OCI-LY1 (cell line): ENCODE data around the gene C1QTNF1.

Experiments
- H2AFZ ChIP-seq: fragments of 200-600 bp; sonication (generic), shearing (Covaris generic); 2 replicates; pipeline ENCODE4 v1.6.0; 2014; ENCODE audit warnings: antibody characterized with exemption, mild to moderate bottlenecking, low read length
- H3F3A ChIP-seq: fragments of 200-600 bp; sonication (generic), shearing (Covaris generic); 2 replicates; pipeline ENCODE4 v1.6.0; 2014; ENCODE audit warnings: mild to moderate bottlenecking, antibody characterized with exemption, low read length, moderate library complexity; ENCODE audit not compliant: insufficient read depth
- H3K27ac ChIP-seq: fragments of 200-600 bp; sonication (generic); 2 replicates; pipeline ENCODE4 v1.5.1; 2014; ENCODE audit warnings: low read length, mixed run types, mild to moderate bottlenecking, low read depth; ENCODE audit not compliant: poor library complexity, severe bottlenecking
- H3K27me3 ChIP-seq: fragments of 200-600 bp; sonication (generic); 2 replicates; pipeline ENCODE4 v1.6.0; 2014; ENCODE audit warnings: antibody characterized with exemption, mild to moderate bottlenecking, low read length, moderate library complexity; ENCODE audit not compliant: insufficient read depth
- H3K36me3 ChIP-seq: fragments of 200-600 bp; sonication (generic); 2 replicates; pipeline ENCODE4 v1.6.1; 2014; ENCODE audit warnings: mild to moderate bottlenecking, antibody characterized with exemption, low read length, moderate library complexity, mixed read lengths; ENCODE audit not compliant: insufficient read depth
- H3K4me1 ChIP-seq: fragments of 200-600 bp; sonication (generic); 2 replicates; pipeline ENCODE4 v1.5.1; 2014; ENCODE audit warnings: mild to moderate bottlenecking, low read length, moderate library complexity; ENCODE audit not compliant: insufficient read depth, severe bottlenecking
- H3K4me2 ChIP-seq: fragments of 200-600 bp; sonication (generic), shearing (Covaris generic); 2 replicates; pipeline ENCODE4 v1.6.1; 2014; ENCODE audit warnings: low read length
- H3K4me3 ChIP-seq: fragments of 200-600 bp; sonication (generic); 2 replicates; pipeline ENCODE4 v1.5.1; 2014; ENCODE audit warnings: low read length, low read depth, mild to moderate bottlenecking, mixed read lengths; ENCODE audit not compliant: poor library complexity, severe bottlenecking
- H3K79me2 ChIP-seq: fragments of 200-600 bp; shearing (Covaris generic); 2 replicates; pipeline ENCODE4 v1.6.1; 2016; ENCODE audit warnings: mixed run types, low read length, mixed read lengths; ENCODE audit not compliant: insufficient read depth
- H3K9ac ChIP-seq: fragments of 200-600 bp; sonication (generic), shearing (Covaris generic); 2 replicates; pipeline ENCODE4 v1.6.1; 2014; ENCODE audit warnings: mild to moderate bottlenecking, low read length, mixed read lengths
- H3K9me2 ChIP-seq: fragments of 200-600 bp; sonication (generic), shearing (Covaris generic); 2 replicates; pipeline ENCODE4 v1.6.1; 2014; ENCODE audit warnings: low read depth, mild to moderate bottlenecking, low read length, mixed read lengths
- H3K9me3 ChIP-seq: fragments of 200-600 bp; shearing (Covaris generic); 2 replicates; pipeline ENCODE4 v1.6.1; 2014; ENCODE audit warnings: low read length, mixed read lengths
- H4K20me1 ChIP-seq: fragments of 200-600 bp; sonication (generic), shearing (Covaris generic); 2 replicates; pipeline ENCODE4 v1.6.0; 2016; ENCODE audit warnings: mild to moderate bottlenecking, low read length; ENCODE audit not compliant: insufficient read depth
- CTCF ChIP-seq: fragments of 200-600 bp; sonication (generic), shearing (Covaris generic); IDR thresholded peaks from 2 replicates; pipeline ENCODE4 v1.5.1; 2017; ENCODE audit warnings: mild to moderate bottlenecking, antibody characterized with exemption, low read length, moderate library complexity, mixed read lengths
- EZH2 ChIP-seq: fragments of 200-600 bp; sonication (generic), shearing (Covaris generic); IDR thresholded peaks from 2 replicates; pipeline ENCODE4 v1.8.0; 2017; ENCODE audit warnings: borderline replicate concordance, mixed run types, mild to moderate bottlenecking, antibody characterized with exemption, low read length, moderate library complexity, mixed read lengths

The C1QTNF1 gene

GRCh38 chr17:78995022-78995760 is 28.8 kb upstream of the C1QTNF1 start:
- H3K27me3 ChIP-seq = no peaks in the 10 kb centered on the region
- no peaks in the 10 kb centered on the region for H3K79me2 ChIP-seq
- H3K36me3 ChIP-seq = peaks cover 65% of the 10 kb centered on the region
- TF ChIP-seq CTCF = no peak
- no peak for TF ChIP-seq EZH2
- no peaks in the 10 kb centered on the region for H3K9me3 ChIP-seq
- no peak overlapping the region for H2AFZ ChIP-seq
- H3K9me2 ChIP-seq = no peaks in the 10 kb centered on the region
- H3K9ac ChIP-seq = no peak overlapping the region
- H3K4me2 ChIP-seq = no peak overlapping the region
- H3K4me3 ChIP-seq = no peak overlapping the region
- no peak overlapping the region for H3K27ac ChIP-seq
- no peaks in the 10 kb centered on the region for H4K20me1 ChIP-seq
- no peaks in the 10 kb centered on the region for H3F3A ChIP-seq
- H3K4me1 ChIP-seq = no peaks in the 10 kb centered on the region

GRCh38 chr17:78995761-78996451 is 28.1 kb upstream of the C1QTNF1 start:
- Histone ChIP-seq H3F3A (no peaks in the 10 kb centered on the region), H3K4me2 (no peak overlapping the region), H3K4me3 (no peak overlapping the region), H3K27me3 (no peaks in the 10 kb centered on the region), H3K27ac (no peak overlapping the region), H3K36me3 (peaks cover 58% of the 10 kb centered on the region), H3K79me2 (no peaks in the 10 kb centered on the region), H3K9me2 (no peaks in the 10 kb centered on the region), H3K9me3 (no peaks in the 10 kb centered on the region), H3K9ac (no peak overlapping the region), H4K20me1 (no peaks in the 10 kb centered on the region), H2AFZ (no peak overlapping the region), H3K4me1 (no peaks in the 10 kb centered on the region)
- TF ChIP-seq CTCF (no peak), EZH2 (no peak)

GRCh38 chr17:78996781-78997201 is 27.2 kb upstream of the C1QTNF1 start:
- Histone ChIP-seq H3K36me3 (peaks cover 50% of the 10 kb centered on the region), H3K9me2 (no peaks in the 10 kb centered on the region), H3K9ac (no peak overlapping the region), H3K9me3 (no peaks in the 10 kb centered on the region), H3K27me3 (no peaks in the 10 kb centered on the region), H3F3A (no peaks in the 10 kb centered on the region), H3K4me3 (no peak overlapping the region), H3K27ac (no peak overlapping the region), H4K20me1 (no peaks in the 10 kb centered on the region), H3K4me2 (no peak overlapping the region), H2AFZ (no peak overlapping the region), H3K79me2 (no peaks in the 10 kb centered on the region), H3K4me1 (no peaks in the 10 kb centered on the region)
- TF ChIP-seq CTCF (no peak), EZH2 (no peak)
